HG02798 (cell line): ENCODE results near the gene PSMB8.
A peak's percentile ranks its signal among the peaks of the same experiment; 100 is the strongest.
"Not testable (repeated sequence)": the region's sequence is repeated elsewhere in the genome, so short reads cannot be mapped to it uniquely, and the experiment has no call there.

Source experiments
- ATAC-seq: cut with Tn5 transposase; IDR thresholded peaks from one replicate; pipeline ENCODE4 v1.9.1; 2021; ENCODE audit warnings: mild to moderate bottlenecking; ENCODE audit not compliant: unreplicated experiment, poor library complexity

The PSMB8 gene

DNA sequence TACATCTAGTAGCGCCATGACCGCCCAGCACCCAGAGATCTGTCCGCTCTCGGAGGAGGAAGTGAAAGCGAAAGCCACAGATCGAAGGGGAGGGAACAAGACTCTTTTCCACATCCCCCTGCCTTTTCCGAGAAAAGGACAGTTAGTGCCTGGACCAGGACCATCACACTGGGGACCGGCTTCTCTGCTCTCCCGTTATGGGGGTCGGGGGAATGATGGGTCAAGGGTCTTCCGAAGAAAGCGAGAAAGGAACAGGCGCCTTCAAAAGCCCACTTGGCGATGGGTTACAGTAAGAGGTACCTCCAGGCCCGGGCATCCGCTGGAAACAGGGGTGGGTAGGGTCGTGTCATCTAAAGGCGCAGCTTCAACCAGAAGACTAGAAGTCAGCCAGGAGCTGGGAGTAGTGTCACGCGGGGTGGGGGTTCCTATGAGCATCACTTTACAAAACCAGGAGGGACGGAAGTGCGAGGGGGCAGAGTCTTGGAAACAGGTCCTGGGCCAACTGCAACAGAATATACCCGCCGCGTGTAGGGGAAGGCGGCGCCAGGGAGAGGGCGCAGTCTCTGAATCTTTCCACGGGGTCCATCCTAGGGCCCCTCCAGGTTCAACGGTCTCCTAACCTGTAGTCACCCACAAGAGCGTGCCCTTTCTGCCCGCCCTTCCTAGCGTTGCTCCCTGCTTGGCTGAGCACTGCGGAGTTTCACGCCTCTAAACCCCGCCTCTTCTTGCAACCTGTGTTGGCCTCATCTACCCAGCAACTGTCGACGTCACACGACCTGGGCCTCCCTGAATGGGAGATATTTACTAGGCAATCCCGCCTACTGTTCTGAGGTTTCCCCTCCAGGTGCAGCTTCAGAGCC, at the start of gene PSMB8:
Gene PSMB8, minus strand, starts transcription at position 69 of the 860 bp plus-strand sequence. Its CDS starts 51 bp downstream, at position 18.
- ATAC-seq, result peak; percentile 82

DNA sequence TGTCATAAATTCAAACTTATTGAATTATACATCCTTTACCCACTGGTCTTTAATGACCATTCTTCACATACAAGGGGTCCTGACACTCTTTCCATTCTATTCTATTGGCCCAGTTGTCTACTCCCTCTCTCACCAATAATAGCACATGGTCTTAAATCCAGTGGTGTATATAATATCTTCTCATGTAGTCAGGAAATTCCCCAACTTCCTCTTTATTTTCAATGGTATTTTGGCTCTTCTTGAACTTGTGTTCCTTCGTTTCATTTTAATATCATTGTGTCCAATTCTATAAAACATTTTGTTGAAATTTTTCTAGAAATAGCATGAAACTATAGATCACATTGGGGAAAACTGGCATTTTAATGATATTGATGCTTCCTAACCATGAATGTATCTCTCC, 47.0 kb upstream of the PSMB8 start:
- ATAC-seq, result no peak

DNA sequence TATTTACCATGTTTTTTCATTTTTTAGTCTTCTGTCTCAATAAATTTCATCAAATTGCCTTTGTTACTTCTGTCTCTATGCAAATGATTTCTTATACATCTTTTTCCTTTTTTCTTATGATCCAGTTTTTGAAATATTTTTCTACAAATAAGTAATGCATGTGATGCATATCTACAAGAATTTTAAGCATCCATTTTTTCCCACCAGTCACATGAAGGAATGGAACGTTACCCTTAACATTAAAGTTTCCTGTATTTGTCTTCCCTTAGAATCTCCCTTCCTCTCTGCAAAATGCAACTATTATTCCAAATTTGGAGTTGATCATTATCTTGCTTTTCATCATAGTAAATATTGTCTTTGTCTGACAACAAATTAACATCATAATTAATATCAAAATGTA, 45.7 kb upstream of the PSMB8 start:
- no peak for ATAC-seq

DNA sequence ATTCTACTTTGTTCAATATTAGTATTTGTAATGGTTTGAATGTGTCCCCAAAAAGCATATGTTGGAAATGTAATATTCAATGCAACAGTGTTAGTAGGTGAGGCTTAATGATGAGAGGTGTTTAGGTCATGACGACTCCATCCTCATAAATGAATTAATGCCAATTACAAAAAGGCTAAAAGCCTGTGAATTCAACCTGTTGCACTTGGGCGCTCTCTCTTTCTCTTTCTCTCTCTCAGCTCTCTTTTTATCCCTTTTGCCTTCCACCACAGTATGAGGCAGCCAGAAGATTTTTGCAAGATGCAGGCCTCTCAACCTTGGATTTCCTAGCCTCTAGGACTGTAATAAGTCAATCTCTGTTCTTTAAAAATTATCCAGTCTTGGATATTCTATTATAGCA, 44.7 kb upstream of the PSMB8 start:
- no peak for ATAC-seq

DNA sequence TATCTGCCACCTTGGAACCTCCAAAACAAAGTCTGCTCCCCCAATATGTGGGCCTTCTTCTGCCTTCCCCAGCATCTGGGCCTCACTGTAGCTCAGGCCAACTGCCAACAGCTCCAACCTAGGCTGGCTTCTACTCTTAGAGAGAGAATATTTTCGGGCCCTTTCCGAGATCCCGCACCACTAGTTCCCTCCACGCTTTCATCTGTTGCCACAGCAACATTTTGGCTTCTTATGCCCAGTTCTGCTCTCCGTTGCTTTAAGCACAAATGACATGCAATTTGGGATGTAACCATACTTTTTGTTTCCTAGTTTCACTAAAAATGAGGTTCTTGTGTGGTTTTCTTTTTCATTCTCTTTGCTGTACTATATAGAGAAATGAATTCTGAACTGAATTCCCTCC, 43.8 kb upstream of the PSMB8 start:
- no peak for ATAC-seq

DNA sequence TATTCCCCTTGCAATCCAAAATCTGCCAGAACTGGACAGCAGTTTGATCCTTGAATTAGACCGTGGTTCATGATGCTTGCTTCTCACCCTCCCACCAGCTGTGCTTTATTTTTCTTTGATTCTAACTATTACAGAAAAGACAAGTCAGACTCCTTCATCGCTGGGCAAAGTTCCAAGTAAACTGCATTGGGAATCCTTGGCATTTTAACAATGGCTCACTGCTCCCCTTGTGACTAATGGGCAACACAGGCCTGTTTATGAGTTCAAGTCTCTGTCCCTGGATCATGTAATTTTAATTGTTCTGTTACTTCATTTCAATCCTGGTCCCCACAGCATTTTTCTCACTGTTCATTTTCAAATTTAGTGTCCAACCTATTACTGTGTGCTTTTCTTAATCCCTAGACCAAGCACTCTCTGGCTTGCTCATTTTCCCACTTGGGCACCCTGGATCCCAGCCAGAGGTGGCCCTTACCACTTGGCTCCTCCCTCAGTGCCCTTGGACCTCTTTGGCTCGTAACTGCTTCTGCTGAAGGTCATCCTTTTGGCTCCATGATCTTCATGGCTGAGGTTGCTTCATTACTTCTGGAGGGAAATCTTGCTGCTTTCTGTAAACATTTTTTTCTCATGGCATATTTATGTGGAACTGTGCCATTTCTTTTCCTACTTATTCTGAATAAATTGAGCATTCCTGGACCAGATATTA, 43.0 kb upstream of the PSMB8 start:
- no peak for ATAC-seq

DNA sequence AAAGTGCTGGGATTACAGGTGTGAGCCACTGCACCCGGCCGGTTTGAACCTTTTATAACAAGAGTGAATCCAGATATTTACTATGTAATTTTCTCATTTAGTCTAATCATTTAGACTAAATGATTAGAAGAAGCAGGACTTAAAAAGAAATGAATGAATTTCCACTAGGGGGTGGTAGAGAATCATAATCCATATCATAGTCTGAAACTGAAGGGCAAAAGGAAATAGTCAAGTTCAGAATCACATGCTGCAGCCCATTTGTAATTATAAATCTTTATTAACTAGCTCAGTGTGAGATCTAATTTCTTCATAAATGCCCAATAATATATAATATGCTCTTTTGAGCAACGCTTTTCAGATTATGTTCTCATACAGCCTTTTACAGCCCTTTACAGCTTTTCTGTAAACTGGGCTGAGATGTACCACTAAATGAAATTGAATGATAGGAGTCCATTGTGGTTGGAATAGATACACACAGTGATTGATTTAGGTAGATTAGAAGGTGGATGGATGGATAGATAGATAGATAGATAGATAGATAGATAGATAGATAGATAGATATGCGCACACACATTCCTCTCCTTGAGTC, 41.9 kb upstream of the PSMB8 start:
- no peak for ATAC-seq

DNA sequence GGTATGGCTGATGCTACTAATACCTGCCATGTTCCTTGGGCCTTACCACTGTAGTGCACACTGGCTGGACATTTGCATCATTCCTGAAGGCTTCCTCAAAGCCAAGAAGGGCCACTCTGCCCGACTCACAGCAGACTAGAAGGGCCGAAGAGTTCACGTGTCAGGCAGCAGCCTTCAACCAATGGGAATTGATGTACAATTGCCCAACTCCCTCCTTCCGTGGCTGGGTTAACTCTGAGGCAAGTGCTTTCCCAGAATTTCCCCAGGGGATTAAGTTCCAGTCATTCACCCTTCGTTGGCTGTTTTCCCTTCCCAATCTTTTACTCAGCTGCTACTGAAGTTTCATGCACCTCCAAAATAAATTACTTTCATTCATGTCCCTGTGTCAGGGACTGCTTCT, 39.9 kb upstream of the PSMB8 start:
- no peak for ATAC-seq

DNA sequence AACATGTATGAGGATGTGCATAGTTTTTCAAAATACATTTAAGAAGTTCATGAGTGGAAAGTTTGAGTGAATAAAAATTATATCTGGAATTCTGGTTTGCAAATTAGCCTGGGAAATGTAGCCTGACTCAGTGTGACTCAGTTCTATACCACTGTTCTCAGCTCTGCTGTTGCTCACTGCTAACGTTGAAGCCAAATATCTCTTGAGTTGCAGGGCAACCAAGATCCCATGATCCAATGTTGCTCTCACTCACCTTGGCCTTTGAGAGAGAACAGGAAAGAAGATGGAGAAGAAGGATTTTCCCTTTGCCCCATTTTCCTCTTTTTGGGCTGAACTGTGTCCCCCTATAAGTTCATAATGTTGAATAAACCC, 39.0 kb upstream of the PSMB8 start:
- ATAC-seq, result no peak

DNA sequence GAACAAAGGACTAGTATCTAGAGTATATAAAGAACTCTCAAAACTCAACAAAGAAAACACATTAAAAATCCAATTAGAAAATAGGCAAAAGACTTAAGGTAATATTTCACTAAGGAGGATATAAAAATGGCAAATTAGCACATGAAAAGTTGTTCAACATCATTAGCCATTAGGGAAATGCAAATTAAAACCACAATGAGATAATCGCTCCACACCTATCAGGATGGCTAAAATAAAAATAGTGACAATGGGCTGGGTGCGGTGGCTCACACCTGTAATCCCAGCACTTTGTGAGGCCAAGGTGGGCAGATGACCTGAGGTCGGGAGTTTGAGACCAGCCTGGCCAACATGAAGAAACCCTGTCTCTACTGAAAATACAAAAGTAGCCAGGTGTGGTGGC, 37.1 kb upstream of the PSMB8 start:
- not testable (repeated sequence) for ATAC-seq

DNA sequence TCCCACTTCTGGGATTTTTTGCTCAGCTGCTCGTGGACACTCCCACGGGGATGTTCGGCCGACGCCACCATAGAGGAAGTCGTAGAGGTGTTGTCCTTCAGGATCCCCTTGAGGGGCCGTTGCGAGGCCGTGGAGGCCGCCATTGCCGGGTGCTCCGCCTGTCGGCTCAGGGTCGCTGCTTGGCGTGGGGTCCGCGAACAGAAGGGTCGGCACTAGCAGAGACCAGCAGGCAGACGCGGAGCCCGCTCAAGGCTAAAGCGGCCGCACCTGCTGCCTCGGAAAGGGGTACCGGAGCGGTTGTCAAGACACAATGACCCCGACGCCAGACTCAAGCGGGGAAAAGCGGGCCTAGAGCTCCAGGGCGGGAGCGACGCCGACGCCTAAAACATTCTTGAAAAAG, 35.8 kb upstream of the PSMB8 start:
- no peak for ATAC-seq

DNA sequence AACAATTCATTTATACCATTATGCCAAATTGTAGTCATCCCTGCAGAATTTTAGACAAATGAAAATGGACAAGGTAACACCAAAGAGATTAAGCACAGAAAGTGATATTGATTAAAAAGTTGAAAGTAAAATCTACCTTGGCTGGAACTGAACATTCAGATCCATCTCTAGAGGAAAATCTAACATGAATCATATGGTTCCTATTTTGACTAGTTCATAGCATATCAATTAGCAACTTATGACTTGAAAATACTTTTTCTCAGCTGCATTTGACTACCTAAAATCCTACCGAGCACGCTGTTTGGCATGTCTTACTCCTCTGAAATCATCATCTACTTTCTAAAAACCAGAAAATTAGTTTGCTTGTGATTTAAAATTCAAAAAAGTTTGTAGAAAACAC, 32.8 kb upstream of the PSMB8 start:
- no peak for ATAC-seq

DNA sequence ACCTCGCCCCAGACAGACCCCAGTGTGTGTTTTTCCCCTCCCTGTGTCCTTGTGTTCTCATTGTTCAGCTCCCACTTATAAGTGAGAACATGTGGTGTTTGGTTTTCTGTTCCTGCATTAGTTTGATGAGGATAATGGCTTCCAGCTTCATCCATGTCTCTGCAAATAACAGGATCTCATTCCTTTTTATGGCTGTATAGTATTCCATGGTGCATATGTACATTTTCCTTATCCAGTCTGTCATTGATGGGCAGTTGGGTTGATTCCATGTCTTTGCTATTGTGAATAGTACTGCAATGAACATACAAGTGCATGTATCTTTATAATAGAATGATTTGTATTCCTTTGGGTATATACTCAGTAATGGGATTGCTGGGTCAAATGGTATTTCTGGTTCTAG, 30.1 kb upstream of the PSMB8 start:
- ATAC-seq, result not testable (repeated sequence)

DNA sequence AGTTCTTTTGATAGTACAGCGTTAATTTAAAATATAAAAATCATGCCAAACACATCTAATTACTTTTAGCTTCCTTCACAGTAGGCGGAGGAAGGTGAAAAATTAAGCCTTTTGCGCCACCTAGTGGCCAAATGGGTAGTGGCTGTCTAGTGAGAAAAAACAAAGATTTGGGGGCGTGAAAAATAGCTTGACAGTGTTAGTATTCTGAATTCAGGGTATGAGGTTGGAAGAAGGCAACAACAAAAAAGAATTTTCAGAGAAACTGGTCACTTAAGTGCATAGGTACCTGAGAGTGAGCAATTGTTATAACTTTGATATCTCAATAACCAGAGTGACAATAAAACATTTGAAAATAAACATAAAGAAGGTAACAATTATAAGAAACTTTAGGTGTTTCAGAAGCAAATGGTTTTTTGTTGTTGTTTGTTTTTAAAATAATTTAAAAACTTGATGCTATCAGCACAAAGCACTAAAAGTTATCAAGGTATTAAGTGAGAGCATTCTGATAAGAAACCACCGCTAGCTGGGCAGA, 24.5 kb upstream of the PSMB8 start:
- ATAC-seq, result no peak

DNA sequence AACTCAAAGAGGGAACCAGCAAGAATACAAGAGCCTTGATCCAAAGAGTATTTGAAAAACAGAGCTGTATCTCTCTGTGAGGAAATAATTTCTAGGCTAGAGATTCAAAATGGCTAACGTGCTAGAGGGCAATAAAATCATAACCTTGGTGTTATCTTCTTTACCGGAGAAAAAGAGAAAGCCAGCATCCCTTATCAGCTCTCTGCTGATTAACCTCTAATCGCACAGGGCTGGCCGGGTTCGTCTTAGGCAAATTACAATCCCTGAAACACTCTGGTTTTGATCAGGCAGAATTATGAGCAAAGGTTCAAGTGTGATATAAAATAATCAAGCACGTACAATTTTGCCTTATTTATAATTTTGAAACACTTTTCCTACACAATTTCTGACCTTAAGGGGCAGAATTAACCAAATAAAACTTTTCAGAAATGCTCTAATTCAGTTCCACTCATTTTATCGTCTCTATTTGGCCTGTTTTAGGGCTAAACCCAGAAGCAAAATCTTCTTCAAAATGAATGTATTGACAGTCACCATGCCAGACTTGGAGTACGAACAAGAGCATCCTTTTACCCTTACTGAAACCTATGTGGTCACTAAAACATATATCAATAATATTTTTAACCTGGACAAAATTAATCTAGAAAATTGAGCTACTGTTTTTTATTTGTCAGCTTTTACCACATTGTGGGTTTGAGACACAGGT, 23.9 kb upstream of the PSMB8 start:
- ATAC-seq, result no peak

DNA sequence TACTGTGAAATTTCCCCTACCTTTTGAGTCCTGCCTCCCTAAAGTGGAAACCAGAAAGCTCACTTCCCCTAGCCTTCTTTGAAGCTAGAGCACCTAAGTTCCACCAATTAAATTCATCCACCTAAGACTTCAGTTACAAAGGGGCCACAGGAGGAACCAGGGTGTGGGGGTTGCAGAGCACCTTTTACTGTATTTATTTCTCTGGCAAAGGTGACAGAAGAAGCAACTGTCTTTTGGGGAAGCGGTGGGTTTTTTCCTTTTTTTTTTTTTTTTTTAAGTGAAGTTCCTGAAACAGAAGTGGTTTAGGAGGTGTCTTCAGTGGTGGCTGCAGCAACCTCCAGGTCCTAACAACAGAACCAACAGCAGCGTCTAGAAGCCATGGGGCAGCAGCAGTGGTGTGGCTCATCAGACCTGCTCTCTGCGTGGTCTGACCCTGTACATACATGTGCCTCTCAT, 23.2 kb upstream of the PSMB8 start:
- ATAC-seq, result peak; percentile 52

DNA sequence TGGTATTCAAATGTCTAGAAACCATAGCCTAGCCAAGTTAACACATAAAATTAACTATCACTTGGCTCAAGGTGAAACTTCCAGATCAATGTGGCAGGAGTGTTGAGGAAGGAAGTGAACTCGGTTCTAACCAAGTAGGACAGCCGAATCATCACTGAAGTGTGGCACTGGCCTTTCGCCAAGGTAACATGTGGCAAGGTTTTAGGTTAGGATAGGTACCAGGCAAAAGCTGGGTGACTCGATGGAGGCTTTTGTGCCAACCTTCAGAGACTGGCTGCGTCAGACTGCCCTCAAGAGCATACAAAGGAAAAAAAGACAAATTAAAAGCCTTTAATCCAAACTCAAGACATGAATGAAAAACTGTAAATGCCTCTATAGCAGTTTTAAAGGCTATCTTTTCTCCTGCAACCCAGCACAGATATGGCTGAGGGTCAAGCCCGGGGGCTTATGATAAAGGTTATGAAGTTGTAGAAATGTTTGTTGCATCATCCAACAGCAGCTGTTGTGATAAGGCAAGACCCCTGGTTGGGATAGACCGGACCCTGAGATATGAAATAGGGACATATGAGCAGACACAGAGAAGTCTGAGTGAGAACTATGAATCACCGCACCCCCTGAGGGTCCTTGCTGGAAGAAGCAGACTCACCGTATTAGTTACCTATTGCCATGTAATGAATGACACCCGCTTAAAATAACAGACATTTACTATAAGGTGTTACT, 22.0 kb upstream of the PSMB8 start:
- ATAC-seq, result no peak

DNA sequence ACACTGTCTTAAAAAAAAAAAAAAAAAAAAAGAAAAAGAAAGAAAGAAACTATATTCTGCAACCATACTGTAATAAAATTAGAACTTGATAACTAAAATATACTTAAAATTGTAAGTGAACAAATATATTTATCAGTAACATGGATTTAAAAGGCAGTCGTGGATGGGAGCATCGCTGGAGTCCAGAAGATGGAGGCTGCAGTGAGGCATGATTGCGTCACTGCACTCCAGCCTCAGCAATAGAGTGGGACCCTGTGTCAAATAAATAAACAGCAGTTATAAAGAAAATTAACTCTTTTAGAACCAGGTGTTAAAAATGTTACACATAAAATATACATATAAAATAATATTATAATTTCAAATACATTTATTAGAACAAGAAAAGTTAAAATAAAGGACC, 18.9 kb upstream of the PSMB8 start:
- ATAC-seq, result no peak

DNA sequence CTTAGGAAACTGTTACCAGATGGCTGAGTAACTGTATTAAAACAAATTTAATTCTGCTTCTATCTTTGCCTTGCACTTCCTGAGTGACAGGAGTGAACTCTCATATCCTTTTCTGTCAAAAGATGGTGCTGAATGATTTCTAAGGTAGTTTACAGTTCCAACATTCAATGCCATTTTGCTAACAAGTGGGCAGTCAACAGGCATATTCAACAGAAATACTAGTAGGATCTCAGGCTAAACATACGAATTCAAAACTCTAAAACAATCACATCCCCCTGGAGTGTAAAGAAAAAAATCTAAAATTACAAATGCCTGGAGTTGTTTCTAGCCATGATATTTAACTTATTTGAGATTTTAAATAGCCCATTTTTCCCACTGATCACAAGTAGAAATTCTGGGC, 16.8 kb upstream of the PSMB8 start:
- no peak for ATAC-seq

DNA sequence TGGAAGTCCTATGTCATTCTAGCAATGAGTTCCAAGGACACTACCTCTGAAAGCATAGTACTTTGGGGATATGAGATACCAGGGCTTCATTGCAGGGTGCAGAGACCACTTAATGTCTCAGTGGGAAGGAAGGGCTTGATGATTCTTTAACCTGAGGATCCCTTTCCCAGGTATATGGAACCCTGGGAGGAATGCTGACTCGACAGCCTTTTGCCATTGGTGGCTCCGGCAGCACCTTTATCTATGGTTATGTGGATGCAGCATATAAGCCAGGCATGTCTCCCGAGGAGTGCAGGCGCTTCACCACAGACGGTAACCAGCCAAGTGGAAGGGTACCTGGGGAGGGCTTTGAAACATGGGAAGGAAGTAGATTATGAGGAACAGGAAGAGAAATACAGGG, 14.3 kb upstream of the PSMB8 start:
- no peak for ATAC-seq
